K562 (cell line): ENCODE data around the gene EFCAB5.

ENCODE experiments used
- FOXK2 ChIP-seq, 2 experiments: fragments of 450-650 bp; IDR thresholded peaks in 1 of 2; conservative IDR thresholded peaks in 1 of 2; 2 replicates each; pipeline ENCODE4 v1.6.1; 2016; ENCODE audit warnings: low read depth in 2 of 2, mild to moderate bottlenecking in 1 of 2
- JUN ChIP-seq, 2 experiments: sonication (generic) in 1 of 2; formaldehyde crosslinking in 1 of 2; IDR thresholded peaks; 2 replicates each; pipeline versions ENCODE4 v1.6.1 to v1.8.0; 2012 to 2022; ENCODE audit warnings: borderline replicate concordance in 2 of 2, mild to moderate bottlenecking in 2 of 2, improper control_type of control experiment in 1 of 2, low read depth in 1 of 2, low read length in 1 of 2, missing genetic modification reagents in 1 of 2
- MXI1 ChIP-seq: IDR thresholded peaks from 2 replicates; pipeline ENCODE4 v1.6.1; 2011; ENCODE audit warnings: low read depth, mild to moderate bottlenecking, improper control_type of control experiment, low read length
- POLR2A ChIP-seq: fragments of 450-650 bp; conservative IDR thresholded peaks from 2 replicates; pipeline ENCODE4 v1.6.1; 2016
- POLR2AphosphoS5 ChIP-seq: IDR thresholded peaks from 2 replicates; pipeline ENCODE4 v1.6.1; 2011; ENCODE audit warnings: mild to moderate bottlenecking, low read depth, low read length, moderate library complexity; ENCODE audit not compliant: control insufficient read depth, insufficient read depth
- POU5F1 ChIP-seq: fragments of 150-350 bp; IDR thresholded peaks from 2 replicates; pipeline ENCODE4 v1.6.1; 2014; ENCODE audit warnings: borderline replicate concordance, low read length, low read depth, mild to moderate bottlenecking; ENCODE audit not compliant: partially characterized antibody
- SP1 ChIP-seq: sonication (generic); formaldehyde crosslinking; IDR thresholded peaks from 2 replicates; pipeline ENCODE4 v1.8.1; 2022; ENCODE audit warnings: mild to moderate bottlenecking, missing genetic modification reagents
- WHSC1 ChIP-seq: IDR thresholded peaks from one replicate; pipeline ENCODE4 v1.6.1; 2012; ENCODE audit warnings: low read length, control low read depth, inconsistent platforms
- YBX1 ChIP-seq: fragments of 450-650 bp; IDR thresholded peaks from 2 replicates; pipeline ENCODE4 v1.7.1; 2016; ENCODE audit warnings: mild to moderate bottlenecking
- ZNF407 ChIP-seq: fragments of 450-650 bp; IDR thresholded peaks from 2 replicates; pipeline ENCODE4 v1.6.1; 2016; ENCODE audit warnings: low read depth
- ZNF699 ChIP-seq: fragments of 250-450 bp; sonication (Bioruptor Pico); IDR thresholded peaks from 2 replicates; pipeline ENCODE4 v1.8.0; 2021; ENCODE audit warnings: mild to moderate bottlenecking, moderate library complexity; ENCODE audit not compliant: insufficient replicate concordance
- ZNF785 ChIP-seq: fragments of 250-450 bp; sonication (Bioruptor Pico); IDR thresholded peaks from 2 replicates; pipeline ENCODE4 v1.4.0; 2020; ENCODE audit warnings: mild to moderate bottlenecking
- TF ChIP-seq, protein P1 (sequence below), 2 experiments: fragments of 250-450 bp in 1 of 2; fragments of 450-650 bp in 1 of 2; sonication (Bioruptor Pico) in 1 of 2; IDR thresholded peaks; 2 replicates each; pipeline versions ENCODE4 v1.6.1 to v1.8.0; 2016 to 2021; ENCODE audit warnings: mild to moderate bottlenecking in 2 of 2, moderate library complexity in 2 of 2, missing compliant biosample characterization in 1 of 2, missing genetic modification characterization in 1 of 2

- TF ChIP-seq ZNF699 (CRISPR knock-in tag) (no peak), ZNF407 (no peak), POLR2A (no peak), JUN (IDR thresholded peaks at IDR 0.05; ENCODE audit: borderline replicate concordance, low read depth, low read length) (no peak), JUN (CRISPR knock-in tag; IDR thresholded peaks at IDR 0.05; ENCODE audit: borderline replicate concordance) (no peak), ZNF785 (CRISPR knock-in tag) (no peak), POLR2AphosphoS5 (no peak), WHSC1 (no peak), YBX1 (no peak), FOXK2 (conservative IDR thresholded peaks at IDR 0.05 in 1 of 2, IDR thresholded peaks at IDR 0.05 in 1 of 2; ENCODE audit: low read depth in 2 of 2) (no peak), POU5F1 (no peak), SP1 (CRISPR knock-in tag) (no peak), MXI1 (no peak)
- TF ChIP-seq, protein P1, sequence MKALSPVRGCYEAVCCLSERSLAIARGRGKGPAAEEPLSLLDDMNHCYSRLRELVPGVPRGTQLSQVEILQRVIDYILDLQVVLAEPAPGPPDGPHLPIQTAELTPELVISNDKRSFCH (CRISPR knock-in tag; IDR thresholded peaks at IDR 0.05), result no peak
- TF ChIP-seq, protein P1 (tag; IDR thresholded peaks at IDR 0.05), result no peak
Measured at GRCh38 chr17:29982991-29983653, 41.7 kb downstream of the EFCAB5 start.
